ENCODE results near the gene EDARADD.

The EDARADD gene

DNA sequence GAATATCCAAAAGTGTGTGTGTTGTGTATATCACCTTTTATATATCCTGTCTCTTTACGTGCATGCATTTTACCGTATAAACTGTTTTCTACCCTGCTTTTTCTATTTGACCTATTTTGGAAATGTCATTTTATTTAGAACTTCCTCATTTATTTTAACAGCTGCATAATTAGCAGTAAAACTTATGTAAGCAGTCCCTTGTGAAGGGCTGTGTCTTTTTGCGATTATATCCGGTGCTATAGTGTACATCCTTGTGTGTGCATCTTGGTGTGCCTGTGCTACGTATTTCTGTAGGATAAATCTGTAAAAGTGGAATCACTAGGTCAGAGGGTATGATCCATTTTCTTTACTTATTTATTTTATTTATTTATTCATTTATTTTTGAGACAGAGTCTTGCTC lies 136.9 kb downstream of the EDARADD start:
- peaks cover 12 to 42% (median 25%) of the 10 kb centered on the region in 4 experiments for H3K36me3 ChIP-seq (ENCODE audit: control insufficient read depth in 4 of 4, insufficient read depth in 4 of 4, low read length in 3 of 4)
- ChIA-PET POLR2A (no interaction called here), CTCF (no interaction called here)
- H3K27ac ChIP-seq (ENCODE audit: insufficient read depth in 1 of 2, low read depth in 1 of 2, low read length in 2 of 2, poor library complexity in 1 of 2, severe bottlenecking in 2 of 2), result no peak overlapping the region
- H3K4me1 ChIP-seq (ENCODE audit: control extremely low read depth in 1 of 4, control insufficient read depth in 4 of 4, insufficient read depth in 4 of 4, low read length in 3 of 4), result peaks cover 0 to 5% (median 4%) of the 10 kb centered on the region in 4 experiments
- no CpG with 5 or more reads among the region's 5 CpGs for WGBS (ENCODE audit: insufficient coverage)
- no peaks in the 10 kb centered on the region for H3K27me3 ChIP-seq (replicated peaks in 2 of 5; ENCODE audit: control insufficient read depth in 4 of 5, insufficient read depth in 5 of 5, low read length in 4 of 5)
- no peaks in the 10 kb centered on the region for H3K9me3 ChIP-seq (ENCODE audit: control extremely low read depth in 1 of 5, control insufficient read depth in 4 of 5, insufficient read depth in 2 of 5, low read depth in 1 of 5, low read length in 4 of 5)
- H3K4me3 ChIP-seq (ENCODE audit: control insufficient read depth in 1 of 7, extremely low read depth in 1 of 7, insufficient read depth in 4 of 7, low read depth in 2 of 7, low read length in 6 of 7), result no peak overlapping the region
- DNase-seq, result peak in 2 of 3 donors; percentile 36 to 46

DNA sequence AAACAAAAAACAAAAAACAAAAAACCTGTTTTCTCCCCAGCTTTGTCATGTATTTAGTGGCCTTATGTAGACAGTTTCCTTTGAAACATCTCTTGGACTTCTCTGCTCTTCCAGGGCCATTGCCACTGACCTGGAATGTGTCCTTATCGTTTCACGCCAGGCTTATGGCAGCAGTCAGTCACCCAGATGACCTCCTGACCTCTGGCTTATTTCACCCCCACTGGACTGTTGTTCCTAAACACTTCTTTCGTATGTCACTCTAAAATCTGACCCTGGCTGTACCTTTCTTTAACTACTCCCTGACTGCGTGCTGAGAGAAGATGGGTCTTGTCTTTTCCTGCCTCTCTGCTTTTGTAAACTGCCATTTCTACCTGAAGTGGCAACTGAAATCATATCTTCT lies 138.8 kb downstream of the EDARADD start:
- Histone ChIP-seq H3K27me3 (replicated peaks in 2 of 5; ENCODE audit: control insufficient read depth in 4 of 5, insufficient read depth in 5 of 5, low read length in 4 of 5) (no peaks in the 10 kb centered on the region), H3K36me3 (ENCODE audit: control insufficient read depth in 4 of 4, insufficient read depth in 4 of 4, low read length in 3 of 4) (peaks cover 5 to 37% (median 29%) of the 10 kb centered on the region in 4 experiments), H3K4me3 (ENCODE audit: control insufficient read depth in 1 of 7, extremely low read depth in 1 of 7, insufficient read depth in 4 of 7, low read depth in 2 of 7, low read length in 6 of 7) (no peak overlapping the region), H3K27ac (ENCODE audit: insufficient read depth in 1 of 2, low read depth in 1 of 2, low read length in 2 of 2, poor library complexity in 1 of 2, severe bottlenecking in 2 of 2) (peak overlapping the region in 1 of 2 experiments; percentile 16), H3K9me3 (ENCODE audit: control extremely low read depth in 1 of 5, control insufficient read depth in 4 of 5, insufficient read depth in 2 of 5, low read depth in 1 of 5, low read length in 4 of 5) (no peaks in the 10 kb centered on the region), H3K4me1 (ENCODE audit: control extremely low read depth in 1 of 4, control insufficient read depth in 4 of 4, insufficient read depth in 4 of 4, low read length in 3 of 4) (peaks cover 0 to 5% (median 4%) of the 10 kb centered on the region in 4 experiments)
- WGBS (ENCODE audit: insufficient coverage), result 100% methylated on average over 4 of the region's 4 CpGs
- ChIA-PET CTCF (no interaction called here), POLR2A (no interaction called here)
- DNase-seq, result no peak

DNA sequence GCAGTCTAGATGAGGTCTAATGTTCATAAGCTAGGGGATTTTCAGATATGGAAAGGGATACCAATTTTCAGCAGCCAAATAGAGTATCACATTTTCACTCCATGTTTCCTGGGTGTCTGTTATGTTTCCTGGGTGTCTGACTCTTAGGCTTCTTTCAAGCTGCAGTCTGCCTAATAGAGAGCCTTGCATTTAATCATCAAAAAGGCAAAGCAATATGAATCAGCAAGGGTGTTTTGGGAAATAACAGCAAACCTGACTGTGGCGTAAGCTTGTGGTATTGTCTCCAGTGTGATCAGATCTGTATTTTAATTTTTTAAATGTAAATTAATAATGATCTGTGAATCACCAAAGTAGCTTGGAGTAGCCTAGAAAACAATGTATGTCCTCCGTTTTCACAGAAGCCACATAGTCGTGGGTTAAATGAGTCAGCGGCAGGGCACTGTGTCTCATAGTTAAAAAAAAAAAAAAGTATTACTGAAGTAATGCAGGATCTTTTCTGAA lies 140.1 kb downstream of the EDARADD start:
- peak in 2 of 3 donors; percentile 34 to 38 for DNase-seq
- 81% methylated on average over 4 of the region's 4 CpGs for WGBS (ENCODE audit: insufficient coverage)
- Histone ChIP-seq H3K27me3 (replicated peaks in 2 of 5; ENCODE audit: control insufficient read depth in 4 of 5, insufficient read depth in 5 of 5, low read length in 4 of 5) (no peaks in the 10 kb centered on the region), H3K4me3 (ENCODE audit: control insufficient read depth in 1 of 7, extremely low read depth in 1 of 7, insufficient read depth in 4 of 7, low read depth in 2 of 7, low read length in 6 of 7) (no peak overlapping the region), H3K4me1 (ENCODE audit: control extremely low read depth in 1 of 4, control insufficient read depth in 4 of 4, insufficient read depth in 4 of 4, low read length in 3 of 4) (peaks cover 0 to 5% (median 4%) of the 10 kb centered on the region in 4 experiments), H3K9me3 (ENCODE audit: control extremely low read depth in 1 of 5, control insufficient read depth in 4 of 5, insufficient read depth in 2 of 5, low read depth in 1 of 5, low read length in 4 of 5) (no peaks in the 10 kb centered on the region), H3K36me3 (ENCODE audit: control insufficient read depth in 4 of 4, insufficient read depth in 4 of 4, low read length in 3 of 4) (peaks cover 7 to 49% (median 37%) of the 10 kb centered on the region in 4 experiments), H3K27ac (ENCODE audit: insufficient read depth in 1 of 2, low read depth in 1 of 2, low read length in 2 of 2, poor library complexity in 1 of 2, severe bottlenecking in 2 of 2) (no peak overlapping the region)
- POLR2A ChIA-PET, result no interaction called here
- CTCF ChIA-PET, result interaction anchor here (1.0 to 1.4 kb wide), 4 partner anchors 8 to 422 kb away, joined by 3 to 5 read pairs (median 3); no protein-coding TSS in a partner anchor

Data from common myeloid progenitor, CD34-positive (primary cell).